ENCODE results near the gene PRM1. TPM values are rescaled to one million over a fixed set of nuclear protein-coding genes. Genes with fewer than 3 reads are reported as not detected.

PRM1 gene
- total and polyA plus RNA-seq, 10 donors: not detected

- TF ChIP-seq CTCF (IDR thresholded peaks at IDR 0.05 in 8 of 11, conservative IDR thresholded peaks at IDR 0.05 in 3 of 11) (no peak), POLR2AphosphoS5 (IDR thresholded peaks at IDR 0.05) (no peak), POLR2A (IDR thresholded peaks at IDR 0.05) (no peak)
- H3K9me3 ChIP-seq: no peaks in the 10 kb centered on the region
- H3K27me3 ChIP-seq (replicated peaks in 1 of 7): no peaks in the 10 kb centered on the region
- 91 to 97% (median 93%) methylated on average over 10 to 11 of the region's 11 CpGs for WGBS, 5 donors
- peaks cover 0 to 6% (median 6%) of the 10 kb centered on the region in 6 donors for H3K4me1 ChIP-seq
- H3K4me3 ChIP-seq: no peak within 1 kb of the TSS
- DNase-seq: no peak
- H3K36me3 ChIP-seq: no peaks in the 10 kb centered on the region
- no peak within 1 kb of the TSS for H3K27ac ChIP-seq
- intact Hi-C loops (cut with DNase I; ENCODE audit: low total_unique reads): no loop called here
Observed at GRCh38 chr16:11268921-11269375, 12.2 kb downstream of the PRM1 start, which contains the start of gene TNP2. TSS of gene TNP2 (minus strand) at chr16:11269325. CDS start at chr16:11269262, 63 bp downstream.

- H3K9me3 ChIP-seq: no peaks in the 10 kb centered on the region
- H3K4me3 ChIP-seq: no peak overlapping the region
- no peak for TF ChIP-seq POLR2AphosphoS5 (IDR thresholded peaks at IDR 0.05)
- no peak for TF ChIP-seq CTCF (IDR thresholded peaks at IDR 0.05 in 8 of 11, conservative IDR thresholded peaks at IDR 0.05 in 3 of 11)
- TF ChIP-seq POLR2A (IDR thresholded peaks at IDR 0.05): no peak
- H3K27me3 ChIP-seq (replicated peaks in 1 of 7): no peaks in the 10 kb centered on the region
- no peak overlapping the region for H3K27ac ChIP-seq
- WGBS, 5 donors: 88 to 98% (median 92%) methylated on average over 7 of the region's 7 CpGs
- no peak for DNase-seq
- H3K36me3 ChIP-seq: no peaks in the 10 kb centered on the region
- H3K4me1 ChIP-seq: peaks cover 0 to 20% (median 8%) of the 10 kb centered on the region in 6 donors
- intact Hi-C loops (cut with DNase I; ENCODE audit: low total_unique reads): no loop called here
Observed at GRCh38 chr16:11265124-11265523, 16.0 kb downstream of the PRM1 start.

GRCh38 chr16:11264155-11264832 is 16.8 kb downstream of the PRM1 start:
- peaks cover 3 to 22% (median 10%) of the 10 kb centered on the region in 6 donors for H3K4me1 ChIP-seq
- TF ChIP-seq POLR2AphosphoS5 (IDR thresholded peaks at IDR 0.05) (no peak), CTCF (IDR thresholded peaks at IDR 0.05 in 8 of 11, conservative IDR thresholded peaks at IDR 0.05 in 3 of 11) (no peak), POLR2A (IDR thresholded peaks at IDR 0.05) (no peak)
- peak overlapping the region in 1 of 8 donors; percentile 30 for H3K27ac ChIP-seq
- H3K36me3 ChIP-seq: no peaks in the 10 kb centered on the region
- no peaks in the 10 kb centered on the region for H3K9me3 ChIP-seq
- 65 to 78% (median 73%) methylated on average over 9 of the region's 9 CpGs for WGBS, 5 donors
- intact Hi-C loops (cut with DNase I; ENCODE audit: low total_unique reads): no loop called here
- H3K27me3 ChIP-seq (replicated peaks in 1 of 7): no peaks in the 10 kb centered on the region
- no peak overlapping the region for H3K4me3 ChIP-seq
- no peak for DNase-seq

- H3K4me1 ChIP-seq: peaks cover 8 to 28% (median 15%) of the 10 kb centered on the region in 6 donors
- no peak for DNase-seq
- 24 to 37% (median 35%) methylated on average over 4 of the region's 4 CpGs for WGBS, 5 donors
- intact Hi-C loops (cut with DNase I; ENCODE audit: low total_unique reads): no loop called here
- no peaks in the 10 kb centered on the region for H3K36me3 ChIP-seq
- H3K27me3 ChIP-seq (replicated peaks in 1 of 7): no peaks in the 10 kb centered on the region
- H3K27ac ChIP-seq: peak overlapping the region in 1 of 8 donors; percentile 30
- H3K9me3 ChIP-seq: no peaks in the 10 kb centered on the region
- H3K4me3 ChIP-seq: no peak overlapping the region
- TF ChIP-seq POLR2A (IDR thresholded peaks at IDR 0.05) (no peak), POLR2AphosphoS5 (IDR thresholded peaks at IDR 0.05) (no peak), CTCF (IDR thresholded peaks at IDR 0.05 in 8 of 11, conservative IDR thresholded peaks at IDR 0.05 in 3 of 11) (no peak)
Observed at GRCh38 chr16:11263737-11264136, 17.4 kb downstream of the PRM1 start.

Measured in spleen (tissue), 11 donors.